Measurements from ENCODE around the gene ZCRB1. TPM values are rescaled to one million over a fixed set of nuclear protein-coding genes. Genes with fewer than 3 reads are reported as not detected.
A peak's percentile ranks its signal among the peaks of the same experiment; 100 is the strongest.

ZCRB1 gene
- total RNA-seq, 1 experiment from 2014 or later: 33.9 TPM

DNA sequence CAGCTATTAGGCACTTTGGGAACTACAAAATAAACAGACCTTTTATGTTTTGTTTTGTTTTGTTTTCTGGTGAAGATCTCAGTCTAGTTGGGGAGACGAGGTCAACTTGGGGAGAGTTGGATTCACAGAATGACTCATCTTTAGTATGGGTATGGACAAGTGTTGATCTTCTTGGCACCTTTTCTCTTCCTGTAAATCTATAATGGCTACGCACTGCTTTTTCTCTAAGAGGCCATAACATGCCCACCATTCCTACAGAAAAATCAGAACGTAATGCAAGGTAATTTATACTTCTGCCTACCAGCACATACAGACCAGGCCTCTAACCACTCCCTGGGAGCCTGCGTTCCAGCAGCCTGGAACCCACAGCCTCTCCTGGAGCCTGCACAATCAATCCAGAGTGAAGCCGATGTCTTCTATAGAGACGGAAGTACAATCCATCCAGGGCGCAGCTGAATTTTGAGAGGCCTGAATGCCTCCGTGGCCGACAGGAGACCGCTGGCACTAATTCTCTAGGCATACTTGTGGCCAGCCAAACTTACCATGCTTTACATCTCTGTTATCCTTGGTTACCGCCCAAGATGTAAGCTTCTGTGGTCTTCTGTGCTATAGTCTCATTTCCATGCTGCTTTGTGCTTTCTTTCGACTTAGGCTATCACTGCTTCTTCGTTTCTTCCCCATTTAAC lies 790 bp upstream of the ZCRB1 start:
- BruUV-seq (replicated peaks): no TSS peak
- no peaks in the 10 kb centered on the region for H3K36me3 ChIP-seq (ENCODE audit: low read depth, low read length)
- peaks cover 24% of the 10 kb centered on the region for H4K20me1 ChIP-seq (ENCODE audit: low read length)
- ATAC-seq: peak; percentile 37
- H3F3A ChIP-seq (ENCODE audit: low read length, unreplicated experiment): no peaks in the 10 kb centered on the region
- POLR2A ChIA-PET (ENCODE audit: unreplicated experiment): no interaction called here
- DNase-seq: peak; percentile 21
- H3K4me2 ChIP-seq (ENCODE audit: low read length): peak overlapping the region; percentile 95
- H2AFZ ChIP-seq (ENCODE audit: low read length): peak overlapping the region; percentile 82
- peak overlapping the region; percentile 79 for H3K9ac ChIP-seq (ENCODE audit: low read length)
- TF ChIP-seq EZH2 (IDR thresholded peaks at IDR 0.05; ENCODE audit: low read length, unreplicated experiment) (no peak), EZH2phosphoT487 (IDR thresholded peaks at IDR 0.05; ENCODE audit: borderline replicate concordance, low read length) (no peak)
- TF ChIP-seq, protein P1, sequence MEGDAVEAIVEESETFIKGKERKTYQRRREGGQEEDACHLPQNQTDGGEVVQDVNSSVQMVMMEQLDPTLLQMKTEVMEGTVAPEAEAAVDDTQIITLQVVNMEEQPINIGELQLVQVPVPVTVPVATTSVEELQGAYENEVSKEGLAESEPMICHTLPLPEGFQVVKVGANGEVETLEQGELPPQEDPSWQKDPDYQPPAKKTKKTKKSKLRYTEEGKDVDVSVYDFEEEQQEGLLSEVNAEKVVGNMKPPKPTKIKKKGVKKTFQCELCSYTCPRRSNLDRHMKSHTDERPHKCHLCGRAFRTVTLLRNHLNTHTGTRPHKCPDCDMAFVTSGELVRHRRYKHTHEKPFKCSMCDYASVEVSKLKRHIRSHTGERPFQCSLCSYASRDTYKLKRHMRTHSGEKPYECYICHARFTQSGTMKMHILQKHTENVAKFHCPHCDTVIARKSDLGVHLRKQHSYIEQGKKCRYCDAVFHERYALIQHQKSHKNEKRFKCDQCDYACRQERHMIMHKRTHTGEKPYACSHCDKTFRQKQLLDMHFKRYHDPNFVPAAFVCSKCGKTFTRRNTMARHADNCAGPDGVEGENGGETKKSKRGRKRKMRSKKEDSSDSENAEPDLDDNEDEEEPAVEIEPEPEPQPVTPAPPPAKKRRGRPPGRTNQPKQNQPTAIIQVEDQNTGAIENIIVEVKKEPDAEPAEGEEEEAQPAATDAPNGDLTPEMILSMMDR (conservative IDR thresholded peaks at IDR 0.05; ENCODE audit: low read depth, low read length): no peak
- no peaks in the 10 kb centered on the region for H3K9me3 ChIP-seq (ENCODE audit: low read length)
- peaks cover 71% of the 10 kb centered on the region for H3K79me2 ChIP-seq (ENCODE audit: low read length)
- H3K27me3 ChIP-seq (ENCODE audit: low read length): no peaks in the 10 kb centered on the region
- peak overlapping the region; percentile 4; the same call in 1 of the 2 replicates for H3K27ac ChIP-seq (ENCODE audit: low read length)
- peaks cover 17% of the 10 kb centered on the region for H3K4me1 ChIP-seq (ENCODE audit: insufficient read depth, low read length)
- CTCF ChIA-PET: no interaction called here
- intact Hi-C loops (cut with micrococcal nuclease): loop anchor here (1.0 to 5.0 kb wide), 2 partner anchors 89 to 182 kb away; partner anchors contain the start of genes GXYLT1 and YAF2
- H3K4me3 ChIP-seq (ENCODE audit: low read length): peak overlapping the region; percentile 76
- H3K9me2 ChIP-seq (replicated peaks; ENCODE audit: low read length): no peaks in the 10 kb centered on the region

DNA sequence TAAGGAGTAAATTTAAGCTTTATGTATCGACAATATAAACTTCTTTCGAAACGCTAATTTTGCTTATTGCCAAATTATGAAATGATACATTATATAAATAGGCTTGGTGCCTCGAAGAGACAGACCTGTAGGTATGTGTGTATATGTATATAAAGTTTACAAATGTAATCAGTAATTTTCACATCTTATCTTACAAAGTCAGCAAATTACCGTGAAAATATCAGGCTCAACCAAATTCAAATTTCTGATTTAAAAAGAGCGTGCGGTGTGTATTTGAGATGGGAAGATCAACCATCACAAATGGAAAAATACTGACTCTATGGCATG lies 605 bp downstream of the ZCRB1 start:
- H2AFZ ChIP-seq (ENCODE audit: low read length): peak overlapping the region; percentile 82
- intact Hi-C loops (cut with micrococcal nuclease): loop anchor here (5.0 kb wide), 1 partner anchor 88 kb away; the partner anchor contains the start of gene YAF2
- peak overlapping the region; percentile 22; the same call in 1 of the 2 replicates for H3K27ac ChIP-seq (ENCODE audit: low read length)
- no peaks in the 10 kb centered on the region for H3K27me3 ChIP-seq (ENCODE audit: low read length)
- BruUV-seq (replicated peaks): no TSS peak
- H3K36me3 ChIP-seq (ENCODE audit: low read depth, low read length): no peaks in the 10 kb centered on the region
- peaks cover 17% of the 10 kb centered on the region for H3K4me1 ChIP-seq (ENCODE audit: insufficient read depth, low read length)
- TF ChIP-seq, protein P1 (conservative IDR thresholded peaks at IDR 0.05; ENCODE audit: low read depth, low read length): no peak
- no peaks in the 10 kb centered on the region for H3F3A ChIP-seq (ENCODE audit: low read length, unreplicated experiment)
- H3K4me3 ChIP-seq (ENCODE audit: low read length): peak overlapping the region; percentile 76
- no peaks in the 10 kb centered on the region for H3K9me3 ChIP-seq (ENCODE audit: low read length)
- peaks cover 59% of the 10 kb centered on the region for H3K79me2 ChIP-seq (ENCODE audit: low read length)
- peak overlapping the region; percentile 95 for H3K4me2 ChIP-seq (ENCODE audit: low read length)
- DNase-seq (no peak), ATAC-seq (no peak)
- H3K9ac ChIP-seq (ENCODE audit: low read length): peak overlapping the region; percentile 79
- POLR2A ChIA-PET (ENCODE audit: unreplicated experiment): no interaction called here
- no peaks in the 10 kb centered on the region for H3K9me2 ChIP-seq (replicated peaks; ENCODE audit: low read length)
- CTCF ChIA-PET: no interaction called here
- H4K20me1 ChIP-seq (ENCODE audit: low read length): peaks cover 16% of the 10 kb centered on the region

DNA sequence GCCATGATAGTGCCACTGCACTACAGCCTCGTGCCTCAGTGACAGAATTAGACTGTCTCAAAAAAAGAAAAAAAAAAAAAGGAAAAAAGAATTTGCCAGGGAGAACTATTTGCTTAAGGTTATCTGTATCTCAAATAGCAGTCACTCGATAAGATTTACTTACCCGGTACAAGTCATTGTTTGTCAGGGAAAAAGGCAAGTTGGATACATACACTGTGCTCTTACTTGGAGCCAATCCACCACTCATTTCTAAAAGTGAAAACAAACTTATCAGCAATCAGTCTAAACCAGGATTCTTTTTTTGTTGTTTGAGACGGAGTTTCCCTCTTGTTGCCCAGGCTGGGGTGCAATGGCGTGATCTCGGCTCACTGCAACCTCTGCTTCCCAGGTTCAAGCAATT lies 2.0 kb downstream of the ZCRB1 start:
- no peaks in the 10 kb centered on the region for H3K36me3 ChIP-seq (ENCODE audit: low read depth, low read length)
- H3F3A ChIP-seq (ENCODE audit: low read length, unreplicated experiment): no peaks in the 10 kb centered on the region
- H3K9ac ChIP-seq (ENCODE audit: low read length): no peak overlapping the region
- H3K9me3 ChIP-seq (ENCODE audit: low read length): no peaks in the 10 kb centered on the region
- no peak overlapping the region for H3K4me2 ChIP-seq (ENCODE audit: low read length)
- H3K27ac ChIP-seq (ENCODE audit: low read length): no peak overlapping the region
- POLR2A ChIA-PET (ENCODE audit: unreplicated experiment): no interaction called here
- no peak overlapping the region for H3K4me3 ChIP-seq (ENCODE audit: low read length)
- H2AFZ ChIP-seq (ENCODE audit: low read length): no peak overlapping the region
- intact Hi-C loops (cut with micrococcal nuclease): no loop called here
- peaks cover 44% of the 10 kb centered on the region for H3K79me2 ChIP-seq (ENCODE audit: low read length)
- DNase-seq: no peak
- H3K4me1 ChIP-seq (ENCODE audit: insufficient read depth, low read length): peaks cover 17% of the 10 kb centered on the region
- CTCF ChIA-PET: no interaction called here
- H3K27me3 ChIP-seq (ENCODE audit: low read length): no peaks in the 10 kb centered on the region
- H3K9me2 ChIP-seq (replicated peaks; ENCODE audit: low read length): no peaks in the 10 kb centered on the region
- no peak for ATAC-seq
- BruUV-seq (replicated peaks): no TSS peak
- H4K20me1 ChIP-seq (ENCODE audit: low read length): peaks cover 16% of the 10 kb centered on the region
- TF ChIP-seq EZH2 (IDR thresholded peaks at IDR 0.05; ENCODE audit: low read length, unreplicated experiment): no peak
- TF ChIP-seq, protein P1 (conservative IDR thresholded peaks at IDR 0.05; ENCODE audit: low read depth, low read length): no peak
